ENCODE measurements around the gene TCTN2.

Gene TCTN2

GRCh38 chr12:123744836-123745235, 73.9 kb downstream of the TCTN2 start:
- DNase-seq = no peak

- no peak for DNase-seq
These were observed 76.4 kb downstream of the TCTN2 start for GRCh38 chr12:123747309-123747708.

- DNase-seq = no peak
These were observed 77.2 kb downstream of the TCTN2 start for GRCh38 chr12:123748161-123748560.

GRCh38 chr12:123748661-123749060, 77.7 kb downstream of the TCTN2 start:
- DNase-seq = no peak

- DNase-seq = no peak
These were observed 78.4 kb downstream of the TCTN2 start for GRCh38 chr12:123749355-123749754.

GRCh38 chr12:123750159-123750656, 79.3 kb downstream of the TCTN2 start:
- no peak for DNase-seq

GRCh38 chr12:123752046-123752445, 81.1 kb downstream of the TCTN2 start:
- DNase-seq = no peak

GRCh38 chr12:123754041-123754772, 83.3 kb downstream of the TCTN2 start:
- DNase-seq = no peak

- peak; percentile 60 for DNase-seq
These were observed 86.6 kb downstream of the TCTN2 start for GRCh38 chr12:123757561-123757960.

Measured in fibroblast of skin of right biceps (primary cell).